ENCODE results near the gene NCKAP5. TPM values are rescaled to one million over a fixed set of nuclear protein-coding genes. Genes with fewer than 3 reads are reported as not detected.

Gene NCKAP5
- total and polyA plus RNA-seq, 2 of the 8 experiments (the other 6 are each of a cell fraction or from before 2014, with no cell fraction given) = 0.27 to 0.86 TPM

DNA sequence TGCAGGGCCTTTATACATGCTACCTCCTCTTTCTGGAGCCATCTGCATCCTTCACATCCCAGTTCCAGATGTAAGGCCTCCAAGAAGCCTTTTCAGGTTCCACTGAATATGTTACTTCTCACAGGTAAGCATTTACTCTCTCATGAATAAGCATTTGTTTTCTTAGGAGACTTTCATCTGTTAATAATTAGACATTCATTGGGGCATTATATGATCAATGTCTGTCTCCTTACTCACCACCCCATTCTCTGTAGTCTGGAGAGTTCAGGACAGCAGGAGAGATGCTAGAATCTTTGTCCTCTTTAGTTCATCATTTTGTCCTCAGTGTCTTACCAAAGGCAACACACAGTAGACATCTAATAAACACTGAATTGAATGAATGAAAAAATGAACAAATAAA lies 185.7 kb downstream of the NCKAP5 start (continued):
- TF ChIP-seq JUN (IDR thresholded peaks at IDR 0.05; ENCODE audit: low read depth, low read length) (no peak), EGR1 (IDR thresholded peaks at IDR 0.05; ENCODE audit: borderline replicate concordance, low read depth, low read length) (no peak), TAF1 (IDR thresholded peaks at IDR 0.05; ENCODE audit: low read depth, low read length) (no peak), RNF2 (IDR thresholded peaks at IDR 0.05; ENCODE audit: borderline replicate concordance, low read depth, low read length, missing control alignments, poor library complexity, severe bottlenecking) (no peak), MAFK (IDR thresholded peaks at IDR 0.05; ENCODE audit: low read depth, low read length) (no peak)
